ENCODE measurements around the gene ADGRB2.

The ADGRB2 gene

GRCh38 chr1:31689854-31690253, 74.3 kb downstream of the ADGRB2 start:
- peaks cover 23% of the 10 kb centered on the region for H3K27me3 Mint-ChIP-seq
- DNase-seq (ENCODE audit: low spot score in 2 of 2) (no peak), ATAC-seq (ENCODE audit: low read depth) (no peak)
- H3K9me3 Mint-ChIP-seq = no peaks in the 10 kb centered on the region
- no peak overlapping the region for H3K4me3 Mint-ChIP-seq
- H3K27ac Mint-ChIP-seq = no peak overlapping the region
- peaks cover 9% of the 10 kb centered on the region for H3K4me1 Mint-ChIP-seq
- no peaks in the 10 kb centered on the region for H3K36me3 Mint-ChIP-seq

- H3K4me1 Mint-ChIP-seq = peaks cover 9% of the 10 kb centered on the region
- H3K4me3 Mint-ChIP-seq = no peak overlapping the region
Measured at GRCh38 chr1:31689379-31689778, 74.8 kb downstream of the ADGRB2 start.

GRCh38 chr1:31688233-31688918, 75.8 kb downstream of the ADGRB2 start:
- H3K27ac Mint-ChIP-seq = no peak overlapping the region
- H3K27me3 Mint-ChIP-seq = peaks cover 24% of the 10 kb centered on the region
- H3K4me3 Mint-ChIP-seq = no peak overlapping the region
- ATAC-seq (ENCODE audit: low read depth) (no peak), DNase-seq (ENCODE audit: low spot score in 2 of 2) (no peak)
- H3K9me3 Mint-ChIP-seq = no peaks in the 10 kb centered on the region
- H3K4me1 Mint-ChIP-seq = peaks cover 9% of the 10 kb centered on the region
- no peaks in the 10 kb centered on the region for H3K36me3 Mint-ChIP-seq

More at GRCh38 chr1:31689379-31689778, 74.8 kb downstream of the ADGRB2 start:
- ATAC-seq (ENCODE audit: low read depth) (no peak), DNase-seq (ENCODE audit: low spot score in 2 of 2) (no peak)
- Mint-ChIP-seq H3K9me3 (no peaks in the 10 kb centered on the region), H3K36me3 (no peaks in the 10 kb centered on the region), H3K27ac (no peak overlapping the region), H3K27me3 (peaks cover 25% of the 10 kb centered on the region)

DNA sequence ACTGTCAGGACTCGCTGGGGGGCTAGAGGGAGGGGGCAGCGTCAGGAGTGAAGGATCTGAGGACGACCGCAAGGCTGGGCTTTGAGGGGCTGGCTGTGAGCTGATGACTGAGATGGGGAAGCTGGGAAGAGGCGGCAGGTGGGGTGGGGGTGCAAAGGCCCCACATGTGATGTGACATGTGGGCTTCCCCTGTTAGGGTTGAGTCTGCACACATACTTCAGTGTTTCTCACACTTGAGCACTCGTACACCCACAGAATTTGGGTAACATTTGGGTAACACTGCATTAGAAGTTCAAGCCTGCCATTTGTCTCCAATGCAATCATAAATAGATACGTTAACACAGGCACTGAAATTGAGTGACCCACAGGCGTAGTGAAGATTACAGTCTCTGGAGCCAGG, 76.5 kb downstream of the ADGRB2 start:
- peak; percentile 90 for ATAC-seq (ENCODE audit: low read depth)
- no peaks in the 10 kb centered on the region for H3K9me3 Mint-ChIP-seq
- H3K4me1 Mint-ChIP-seq = peaks cover 9% of the 10 kb centered on the region
- H3K27me3 Mint-ChIP-seq = peaks cover 24% of the 10 kb centered on the region
- H3K27ac Mint-ChIP-seq = no peak overlapping the region
- H3K36me3 Mint-ChIP-seq = no peaks in the 10 kb centered on the region
- no peak overlapping the region for H3K4me3 Mint-ChIP-seq
- no peak for DNase-seq (ENCODE audit: low spot score in 2 of 2)

- Mint-ChIP-seq H3K36me3 (no peaks in the 10 kb centered on the region), H3K4me3 (no peak overlapping the region), H3K27ac (no peak overlapping the region), H3K27me3 (peaks cover 22% of the 10 kb centered on the region), H3K4me1 (peaks cover 9% of the 10 kb centered on the region), H3K9me3 (no peaks in the 10 kb centered on the region)
- no peak for ATAC-seq (ENCODE audit: low read depth)
- DNase-seq (ENCODE audit: low spot score in 2 of 2) = no peak
Measured at GRCh38 chr1:31685795-31686194, 78.3 kb downstream of the ADGRB2 start.

DNA sequence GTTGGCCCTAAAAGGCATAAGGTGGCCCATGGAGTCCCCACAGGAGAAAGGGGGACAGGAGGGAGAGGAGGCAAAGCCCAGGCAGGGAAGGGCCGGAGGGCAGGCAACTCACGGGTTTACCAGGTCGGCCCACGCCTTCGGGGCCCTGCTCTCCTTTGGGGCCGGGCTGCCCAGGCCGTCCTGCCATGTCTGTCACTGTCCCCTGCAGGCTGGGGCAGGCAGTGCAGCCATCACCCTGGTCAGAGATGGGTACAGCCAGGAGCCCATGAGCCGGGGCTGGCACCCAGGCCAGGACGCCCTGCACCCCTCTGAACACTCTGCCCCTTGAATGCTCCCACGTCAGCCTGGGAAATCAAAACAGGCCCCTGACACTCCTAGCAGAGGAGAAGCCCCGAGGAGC, 80.1 kb downstream of the ADGRB2 start:
- ATAC-seq (ENCODE audit: low read depth) (peak; percentile 51), DNase-seq (ENCODE audit: low spot score in 2 of 2) (no peak)
- Mint-ChIP-seq H3K4me3 (no peak overlapping the region), H3K36me3 (no peaks in the 10 kb centered on the region), H3K9me3 (no peaks in the 10 kb centered on the region), H3K27me3 (peaks cover 24% of the 10 kb centered on the region), H3K4me1 (peaks cover 9% of the 10 kb centered on the region), H3K27ac (no peak overlapping the region)

- no peak for DNase-seq (ENCODE audit: low spot score in 2 of 2)
- Mint-ChIP-seq H3K36me3 (no peaks in the 10 kb centered on the region), H3K27ac (no peak overlapping the region), H3K4me1 (no peaks in the 10 kb centered on the region), H3K9me3 (no peaks in the 10 kb centered on the region), H3K4me3 (no peak overlapping the region), H3K27me3 (peaks cover 13% of the 10 kb centered on the region)
- no peak for ATAC-seq (ENCODE audit: low read depth)
Measured at GRCh38 chr1:31681415-31681814, 82.7 kb downstream of the ADGRB2 start.

- no peak overlapping the region for H3K4me3 Mint-ChIP-seq
- H3K27me3 Mint-ChIP-seq = peaks cover 11% of the 10 kb centered on the region
- H3K27ac Mint-ChIP-seq = no peak overlapping the region
- no peaks in the 10 kb centered on the region for H3K36me3 Mint-ChIP-seq
- H3K9me3 Mint-ChIP-seq = no peaks in the 10 kb centered on the region
- ATAC-seq (ENCODE audit: low read depth) (no peak), DNase-seq (ENCODE audit: low spot score in 2 of 2) (no peak)
- H3K4me1 Mint-ChIP-seq = no peaks in the 10 kb centered on the region
Measured at GRCh38 chr1:31679676-31680230, 84.4 kb downstream of the ADGRB2 start.

DNA sequence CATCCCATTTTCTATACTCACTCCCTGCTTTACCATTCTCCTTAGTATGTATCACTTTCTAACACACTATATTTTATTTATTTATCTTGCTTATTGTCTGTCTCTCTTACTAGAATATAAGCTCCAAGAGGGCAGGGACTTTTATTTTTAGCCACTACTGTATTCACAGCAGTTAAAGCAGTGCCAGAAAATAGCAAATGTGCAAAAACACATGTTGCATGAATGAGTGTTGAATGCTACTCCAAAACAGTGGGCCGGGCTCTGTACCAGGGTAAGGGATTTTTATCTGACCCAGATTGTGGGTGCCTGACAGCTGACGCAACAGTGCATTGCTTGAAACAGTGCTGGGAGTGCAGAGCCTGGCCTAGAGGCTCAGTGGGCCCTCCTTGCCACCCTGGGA, 85.0 kb downstream of the ADGRB2 start:
- H3K27me3 Mint-ChIP-seq = peaks cover 10% of the 10 kb centered on the region
- DNase-seq (ENCODE audit: low spot score in 2 of 2) (no peak), ATAC-seq (ENCODE audit: low read depth) (no peak)
- no peaks in the 10 kb centered on the region for H3K9me3 Mint-ChIP-seq
- no peak overlapping the region for H3K4me3 Mint-ChIP-seq
- no peaks in the 10 kb centered on the region for H3K36me3 Mint-ChIP-seq
- H3K4me1 Mint-ChIP-seq = no peaks in the 10 kb centered on the region
- H3K27ac Mint-ChIP-seq = no peak overlapping the region

GRCh38 chr1:31678681-31679080, 85.5 kb downstream of the ADGRB2 start:
- no peak for DNase-seq (ENCODE audit: low spot score in 2 of 2)

DNA sequence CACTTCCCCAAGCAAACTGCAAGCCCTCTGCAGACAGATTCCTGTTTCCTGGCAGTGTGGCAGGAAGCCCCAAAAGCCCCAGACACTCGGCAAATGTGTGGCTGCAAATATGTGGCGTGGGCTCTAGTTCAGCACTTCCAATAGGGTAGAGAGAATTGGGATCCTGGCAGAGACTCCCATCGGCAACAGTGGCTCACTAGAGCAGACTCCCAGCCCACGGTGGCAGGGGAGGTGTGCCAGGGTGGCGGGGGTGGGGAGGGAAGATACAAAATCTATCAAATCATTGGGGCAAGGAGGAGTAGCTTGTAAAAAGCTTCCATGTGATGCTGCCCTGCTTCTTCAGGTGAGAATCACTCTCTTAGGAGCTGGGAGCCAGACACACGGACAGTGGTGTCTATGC, 86.2 kb downstream of the ADGRB2 start:
- Mint-ChIP-seq H3K36me3 (no peaks in the 10 kb centered on the region), H3K27me3 (peaks cover 10% of the 10 kb centered on the region), H3K27ac (no peak overlapping the region), H3K4me3 (no peak overlapping the region), H3K9me3 (no peaks in the 10 kb centered on the region), H3K4me1 (no peaks in the 10 kb centered on the region)
- ATAC-seq (ENCODE audit: low read depth) (no peak), DNase-seq (ENCODE audit: low spot score in 2 of 2) (no peak)

More at GRCh38 chr1:31678681-31679080, 85.5 kb downstream of the ADGRB2 start:
- H3K4me3 Mint-ChIP-seq = no peak overlapping the region
- no peaks in the 10 kb centered on the region for H3K9me3 Mint-ChIP-seq
- no peaks in the 10 kb centered on the region for H3K4me1 Mint-ChIP-seq
- no peak for ATAC-seq (ENCODE audit: low read depth)
- H3K36me3 Mint-ChIP-seq = no peaks in the 10 kb centered on the region
- peaks cover 10% of the 10 kb centered on the region for H3K27me3 Mint-ChIP-seq
- no peak overlapping the region for H3K27ac Mint-ChIP-seq

DNA sequence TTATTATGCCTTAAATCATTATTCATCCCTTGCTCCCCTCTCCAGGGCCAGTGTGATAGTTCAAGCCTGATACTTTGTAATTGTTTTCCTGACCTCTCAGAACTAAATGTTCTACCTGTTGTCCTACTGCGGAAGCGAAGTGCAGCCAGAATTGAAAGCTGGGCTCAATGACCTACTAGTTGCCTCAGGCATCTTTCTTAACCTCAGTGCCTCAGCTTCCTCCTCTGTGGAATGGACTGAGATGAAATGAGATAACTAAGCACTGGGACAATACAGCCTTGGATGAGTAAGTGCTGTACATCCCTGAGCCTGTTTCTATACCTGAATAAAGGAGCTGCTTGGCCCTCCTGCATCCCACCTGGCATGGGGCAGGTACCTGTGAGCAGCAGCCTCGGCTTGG, 86.7 kb downstream of the ADGRB2 start:
- DNase-seq (ENCODE audit: low spot score in 2 of 2) = no peak
- no peak for ATAC-seq (ENCODE audit: low read depth)
- Mint-ChIP-seq H3K27ac (no peak overlapping the region), H3K36me3 (no peaks in the 10 kb centered on the region), H3K4me3 (no peak overlapping the region), H3K9me3 (no peaks in the 10 kb centered on the region), H3K4me1 (no peaks in the 10 kb centered on the region), H3K27me3 (peaks cover 10% of the 10 kb centered on the region)

All from memory B cell (primary cell).